ENCODE data around the gene SIRT5.
A peak's percentile ranks its signal among the peaks of the same experiment; 100 is the strongest.

SIRT5 gene

DNA sequence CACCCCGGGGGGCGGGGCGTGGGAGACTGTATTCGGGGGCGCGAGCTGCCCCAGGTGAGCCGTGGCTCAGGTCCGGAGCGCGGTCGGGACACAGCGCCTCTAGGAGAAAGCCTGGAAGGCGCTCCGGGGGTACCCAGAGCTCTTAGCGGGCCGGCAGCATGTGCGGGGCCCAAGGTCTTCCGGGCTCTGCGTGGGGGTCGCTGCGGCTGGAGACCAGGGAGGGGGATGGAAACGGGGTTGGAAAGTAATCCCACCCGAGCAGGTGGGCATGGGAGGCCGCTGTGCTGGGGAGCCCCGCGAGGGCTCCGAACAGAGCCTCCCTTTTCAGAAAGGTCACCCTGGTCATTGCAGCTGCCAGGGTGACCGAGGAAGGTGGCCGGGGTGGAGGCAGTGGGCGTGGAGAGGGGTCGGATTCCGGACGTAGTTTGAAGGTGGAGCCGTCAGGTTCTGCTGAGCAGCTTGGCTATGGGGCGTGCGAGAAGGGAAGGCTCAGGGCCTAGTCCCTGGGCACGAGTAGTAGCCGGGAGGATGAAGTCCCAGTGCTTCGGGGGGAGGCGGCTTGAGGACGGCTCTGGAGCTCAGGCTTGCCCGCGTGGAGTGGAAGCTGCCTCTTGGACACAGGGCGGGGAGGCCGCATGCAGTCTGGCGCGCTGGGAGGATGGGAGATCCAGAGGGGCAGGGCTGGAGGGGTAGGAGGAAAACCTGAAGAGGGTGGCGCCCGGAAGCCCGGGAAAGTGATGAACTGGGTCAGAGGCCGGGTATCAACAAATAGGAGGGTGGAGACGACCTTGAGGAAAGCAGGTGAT, at the start of gene SIRT5:
Gene SIRT5 (plus strand): TSS at position 31 of the 806 bp plus-strand sequence. CDS start 9,510 bp downstream, outside the sequence.
- peak; percentile 74 for DNase-seq

DNA sequence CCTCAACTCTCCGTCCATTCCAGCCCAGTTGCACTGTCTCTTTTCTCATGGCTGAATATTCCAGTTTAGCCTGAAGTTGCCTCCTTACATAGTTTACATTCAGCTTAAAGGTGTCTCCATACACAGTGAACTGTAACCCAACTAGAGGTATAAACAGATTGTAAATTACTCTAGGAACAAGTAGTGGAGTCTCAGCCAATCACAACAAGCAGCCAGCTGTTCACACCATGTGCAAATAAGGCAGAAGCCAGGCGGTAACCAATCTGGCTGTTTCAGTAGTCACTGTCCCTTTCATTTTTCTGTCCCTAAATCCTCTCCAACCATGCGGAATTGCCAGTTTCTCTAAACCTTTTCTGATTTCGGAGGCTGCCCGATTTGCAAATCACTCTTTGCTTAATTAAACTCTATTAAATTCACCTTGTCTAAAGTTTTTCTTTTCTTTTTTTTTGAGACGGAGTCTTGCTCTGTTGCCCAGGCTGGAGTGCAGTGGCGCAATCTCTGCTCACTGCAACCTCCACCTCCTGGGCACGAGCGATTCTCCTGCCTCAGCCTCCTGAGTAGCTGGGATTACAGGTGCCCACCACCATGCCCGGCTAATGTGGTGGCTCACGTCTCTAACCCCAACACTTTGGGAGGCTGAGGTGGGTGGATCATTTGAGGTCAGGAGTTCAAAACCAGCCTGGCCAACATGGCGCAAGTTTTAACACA, 49.4 kb upstream of the SIRT5 start:
- no peak for DNase-seq

DNA sequence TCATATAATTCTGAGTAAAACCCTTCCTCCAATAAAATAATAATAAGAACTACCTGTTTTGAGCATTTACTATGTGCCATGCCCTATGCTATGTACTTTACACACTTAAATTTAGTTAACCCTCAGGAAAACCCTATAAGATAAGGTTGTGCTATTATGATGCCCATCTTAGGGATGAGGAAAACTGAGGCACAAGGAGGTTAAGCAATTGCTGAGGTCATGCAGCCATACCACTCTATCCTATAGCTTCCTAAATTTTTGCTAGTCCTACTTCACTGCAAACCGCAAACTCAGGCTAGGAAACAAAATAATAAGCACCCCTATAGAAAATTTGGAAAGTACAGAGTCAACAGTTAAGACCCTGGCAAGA, 48.1 kb upstream of the SIRT5 start:
- no peak for DNase-seq

DNA sequence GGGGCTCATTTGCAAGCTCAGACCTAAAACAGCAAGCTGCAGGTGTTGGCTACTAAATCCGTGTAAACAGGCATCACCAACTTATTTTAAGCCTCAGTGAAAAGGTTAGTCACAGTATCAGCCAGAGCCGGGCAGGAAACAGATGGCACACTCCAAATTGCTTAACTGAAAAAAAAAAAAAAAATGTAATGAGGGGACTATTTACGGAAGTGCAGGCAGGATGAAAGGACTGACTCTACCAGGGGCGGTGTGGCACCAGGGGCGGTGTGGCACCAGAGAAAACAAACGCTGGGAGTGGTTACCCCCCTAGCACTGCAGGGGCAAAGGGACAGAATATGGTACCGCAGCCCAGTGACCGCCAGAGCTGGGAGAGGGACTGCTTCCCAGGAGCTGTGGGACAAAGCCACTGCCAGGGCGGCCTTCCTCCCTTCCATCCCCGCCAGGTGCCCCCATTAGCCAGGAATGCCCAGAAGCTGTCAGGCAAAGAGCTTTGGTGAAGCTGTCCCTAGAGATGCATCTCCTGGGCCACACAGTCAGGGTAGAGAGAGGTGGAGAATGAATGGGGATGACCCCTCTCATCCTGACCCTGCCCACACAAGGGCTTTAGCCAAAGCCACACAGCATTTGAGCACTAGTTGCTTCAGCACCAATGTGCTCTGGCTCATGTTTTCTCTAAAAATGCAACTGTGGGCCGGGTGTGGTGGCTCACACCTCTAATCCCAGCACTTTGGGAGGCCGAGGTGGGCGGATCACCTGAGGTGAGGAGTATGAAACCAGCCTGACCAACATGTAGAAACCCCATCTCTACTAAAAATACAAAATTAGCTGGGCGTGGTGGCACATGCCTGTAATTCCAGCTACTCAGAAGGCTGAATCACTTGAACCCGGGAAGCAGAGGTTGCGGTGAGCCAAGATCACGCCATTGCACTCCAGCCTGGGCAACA, 47.4 kb upstream of the SIRT5 start:
- DNase-seq = no peak

DNA sequence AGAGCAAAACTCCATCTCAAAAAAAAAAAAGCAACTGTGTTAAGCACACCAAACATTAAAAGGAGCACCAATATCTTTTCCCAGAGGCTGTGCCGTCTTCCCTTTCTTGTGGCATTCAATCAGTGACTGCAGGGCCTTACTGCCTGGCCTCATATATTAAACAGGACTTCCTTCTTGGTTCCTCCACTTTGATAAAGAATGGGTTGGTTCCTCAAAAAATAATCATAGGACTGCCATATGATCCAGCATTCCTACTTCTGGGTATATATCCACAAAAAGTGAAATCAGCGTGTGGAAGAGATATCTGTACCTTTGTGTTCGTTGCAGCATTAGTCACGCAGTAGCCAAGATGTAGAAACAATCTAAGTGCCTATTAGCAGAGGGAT, 46.7 kb upstream of the SIRT5 start:
- no peak for DNase-seq

DNA sequence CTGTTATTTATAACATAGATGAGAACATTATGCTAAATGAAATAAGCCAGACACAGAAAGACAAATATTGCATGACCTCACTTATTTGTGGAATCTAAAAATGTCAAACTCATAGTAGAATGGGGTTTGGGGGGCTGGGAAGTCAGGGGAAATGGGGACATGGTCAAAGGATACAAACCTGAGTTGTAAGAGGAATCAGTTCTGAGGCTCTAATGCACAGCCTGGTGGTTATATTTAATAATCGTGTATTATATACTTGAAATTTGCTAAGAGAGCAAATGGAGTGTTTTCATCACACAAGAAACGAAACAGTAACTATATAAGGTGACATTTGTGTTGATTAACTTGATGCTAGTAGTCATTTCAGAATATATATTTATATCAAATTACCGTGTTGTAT, 46.2 kb upstream of the SIRT5 start:
- no peak for DNase-seq

DNA sequence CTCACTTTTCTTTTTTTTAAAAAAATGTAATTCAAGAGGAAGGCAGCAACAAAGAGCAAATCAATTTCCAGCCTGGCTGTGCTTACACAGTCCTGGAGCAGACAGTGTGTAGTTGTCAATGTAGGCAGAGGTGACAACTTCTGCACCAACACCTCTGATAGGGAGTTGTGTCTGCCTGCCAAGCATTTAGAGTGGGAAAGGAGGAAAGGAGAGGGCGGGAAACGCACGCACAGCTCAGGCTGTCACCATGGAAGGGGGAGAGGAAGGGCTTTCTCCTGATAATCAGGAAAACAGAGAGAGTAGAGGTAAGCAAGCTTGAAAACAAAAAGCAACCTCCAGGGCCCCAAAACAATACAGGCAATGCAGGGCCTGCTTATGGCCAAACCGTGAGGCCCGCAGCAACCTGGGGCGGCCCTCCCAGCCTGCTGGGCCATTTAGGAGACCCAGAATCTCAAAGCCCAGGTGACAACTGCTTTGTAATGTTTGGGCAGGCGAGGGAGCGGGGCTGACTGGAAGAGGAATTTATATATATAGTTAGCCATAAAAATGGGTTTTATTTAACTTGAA, 45.5 kb upstream of the SIRT5 start:
- DNase-seq = no peak

DNA sequence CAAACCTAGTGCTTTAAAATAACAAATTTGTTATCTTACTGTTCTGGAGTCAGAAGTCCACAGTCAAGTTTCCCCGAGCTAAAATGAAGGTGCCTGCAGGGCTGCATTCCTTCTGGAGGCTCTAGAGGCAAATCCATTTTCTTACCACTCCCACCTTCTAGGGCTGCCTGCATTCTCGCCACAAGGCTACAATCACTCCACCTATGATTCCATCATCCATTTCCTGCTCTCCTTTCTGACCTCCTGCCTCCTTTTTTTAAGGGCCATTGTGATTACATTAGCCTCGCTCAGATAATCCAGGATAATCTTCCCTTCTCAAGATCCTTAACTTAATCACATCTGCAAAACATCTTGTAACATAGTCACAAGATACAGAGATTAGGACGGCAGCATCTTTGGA, 42.4 kb upstream of the SIRT5 start:
- no peak for DNase-seq

DNA sequence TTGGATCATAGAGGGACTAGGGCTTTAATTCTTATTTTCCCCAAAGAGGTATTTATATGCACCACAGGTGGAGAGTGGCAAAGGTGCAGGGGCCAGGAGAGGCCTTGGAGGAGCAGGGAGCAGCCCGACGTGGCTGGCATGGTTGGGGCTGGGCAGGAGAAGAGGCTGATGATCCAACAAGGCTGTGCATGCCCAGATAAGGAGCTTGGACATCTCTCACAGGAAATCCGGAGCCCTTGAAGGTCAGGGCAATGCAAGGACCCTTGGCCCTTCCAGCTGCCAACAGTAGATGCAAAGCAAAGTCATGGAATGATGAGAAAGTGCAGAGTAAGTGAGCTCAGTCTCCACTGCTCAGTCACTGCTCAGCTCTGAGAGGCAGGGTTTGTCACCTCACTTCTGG, 39.9 kb upstream of the SIRT5 start:
- DNase-seq = no peak

DNA sequence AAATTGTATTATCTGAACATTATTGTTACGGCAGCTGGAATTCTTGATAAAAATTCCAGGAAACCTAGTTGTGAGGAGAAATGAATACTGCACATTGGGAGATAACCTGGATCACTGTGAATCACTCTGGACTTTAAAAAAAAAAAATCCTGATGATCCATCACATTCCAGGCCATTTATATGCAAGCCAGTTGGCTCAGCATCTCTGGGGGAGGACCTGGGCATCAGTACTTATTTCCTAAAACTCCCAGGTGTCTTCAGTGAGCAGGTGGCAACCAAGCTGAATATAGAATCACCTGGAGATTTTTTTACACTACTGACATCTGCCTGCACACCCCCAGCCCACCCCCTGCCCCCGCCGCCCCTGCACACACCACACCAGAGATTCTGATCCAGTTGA, 39.1 kb upstream of the SIRT5 start:
- DNase-seq = no peak

DNA sequence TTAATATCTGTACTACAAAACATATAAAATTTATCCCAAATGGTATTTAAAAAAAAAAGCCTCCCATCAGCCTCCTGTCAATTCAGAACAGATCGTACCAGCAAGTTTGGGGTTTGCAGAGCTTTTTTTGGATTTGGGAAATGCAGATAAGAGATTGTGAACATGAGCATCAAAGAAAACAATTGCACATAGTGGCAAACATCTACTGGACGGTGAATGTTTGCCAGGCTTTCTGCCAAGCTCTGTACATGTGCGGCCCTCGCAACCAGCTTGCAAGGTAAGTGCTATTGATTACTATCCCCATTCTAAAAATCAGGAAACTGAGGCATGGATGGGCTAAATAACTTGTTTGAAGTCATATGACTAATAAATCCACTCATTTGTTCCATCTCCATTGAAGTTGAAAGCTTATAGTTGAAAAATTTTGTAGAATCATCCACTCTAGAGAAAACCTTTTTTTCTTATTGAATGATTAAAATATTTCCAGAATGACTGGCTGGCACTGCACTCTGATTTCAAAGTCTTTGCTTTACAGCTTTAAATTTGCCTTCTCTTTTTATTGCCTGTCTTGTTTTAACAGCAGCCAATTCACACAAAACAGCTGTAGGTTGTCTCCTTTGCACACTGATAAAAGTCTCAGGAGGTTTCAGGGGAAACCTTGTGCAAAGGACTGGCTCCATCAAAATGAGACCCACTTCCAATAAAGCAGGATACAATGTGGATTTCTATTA, 37.4 kb upstream of the SIRT5 start:
- DNase-seq = no peak

DNA sequence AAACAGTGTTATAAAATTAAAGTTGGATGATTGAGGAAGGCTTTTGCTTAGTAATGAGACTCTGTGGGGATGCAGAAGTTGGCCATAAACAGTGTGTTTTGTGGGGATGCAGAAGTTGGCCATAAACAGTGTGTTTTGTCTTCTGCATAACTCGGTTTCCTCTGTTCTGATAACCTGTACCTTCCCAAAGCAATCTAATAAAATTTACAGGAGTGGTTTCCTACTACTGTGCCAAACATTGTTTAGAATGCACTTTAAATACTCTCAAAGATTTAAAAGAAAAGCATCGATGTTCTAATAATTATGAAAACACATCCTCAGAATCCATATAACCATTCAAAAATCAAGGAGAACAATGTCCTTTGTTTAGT, 36.9 kb upstream of the SIRT5 start:
- no peak for DNase-seq

DNA sequence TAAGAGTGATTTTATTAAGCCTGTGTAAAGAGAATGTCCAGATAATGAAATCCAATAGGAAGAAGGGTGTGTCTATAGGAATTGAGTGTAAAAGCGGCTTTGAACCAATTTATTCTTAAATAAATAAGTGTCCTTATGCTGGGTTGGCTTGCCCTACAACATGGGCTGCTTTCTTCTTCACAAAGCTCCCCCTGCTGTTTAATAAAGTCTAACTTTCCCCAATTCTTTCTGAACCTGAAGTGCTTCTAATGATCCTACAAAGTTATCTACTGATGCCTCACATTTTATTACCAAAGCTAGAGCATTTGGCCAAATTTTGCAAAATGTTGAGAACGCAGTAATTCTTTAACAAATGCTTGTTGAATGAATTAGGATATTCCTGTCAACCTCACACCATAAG, 36.3 kb upstream of the SIRT5 start:
- no peak for DNase-seq

DNA sequence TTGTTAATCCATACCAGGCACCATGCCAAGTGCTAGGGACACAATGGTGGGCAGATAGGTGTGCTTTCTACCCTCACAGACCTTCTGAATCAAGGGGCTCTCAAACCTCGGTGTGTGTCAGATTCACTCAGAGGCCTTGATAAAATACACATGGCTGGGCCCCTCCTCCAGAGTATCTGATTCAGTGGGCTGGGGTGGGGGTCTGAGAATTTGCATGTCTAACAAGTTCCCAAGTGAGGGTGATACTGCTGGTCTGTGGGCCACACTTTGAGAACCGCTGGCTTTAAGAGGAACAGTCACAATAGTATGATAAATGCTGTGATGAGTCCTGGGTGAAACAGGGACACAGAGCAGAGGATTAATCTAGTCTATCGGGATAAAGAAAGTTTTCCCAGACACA, 35.8 kb upstream of the SIRT5 start:
- DNase-seq = no peak

DNA sequence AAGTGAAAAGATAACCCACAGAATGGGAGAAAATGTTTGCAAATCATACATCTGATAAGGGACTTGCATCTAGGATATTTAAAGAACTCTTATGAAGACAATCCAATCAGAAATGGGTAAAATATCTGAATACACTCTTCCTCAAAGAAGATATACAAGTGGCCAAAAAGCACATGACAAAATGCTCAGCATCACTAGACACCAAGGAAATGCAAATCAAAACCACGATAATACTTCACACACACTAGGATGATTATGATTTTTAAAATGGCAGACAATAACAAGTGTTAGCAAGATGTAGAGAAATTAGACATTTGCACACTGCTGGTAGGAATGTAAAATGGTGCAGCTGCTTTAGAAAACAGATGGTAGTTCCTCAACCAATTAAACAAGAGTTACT, 34.8 kb upstream of the SIRT5 start:
- DNase-seq = no peak

DNA sequence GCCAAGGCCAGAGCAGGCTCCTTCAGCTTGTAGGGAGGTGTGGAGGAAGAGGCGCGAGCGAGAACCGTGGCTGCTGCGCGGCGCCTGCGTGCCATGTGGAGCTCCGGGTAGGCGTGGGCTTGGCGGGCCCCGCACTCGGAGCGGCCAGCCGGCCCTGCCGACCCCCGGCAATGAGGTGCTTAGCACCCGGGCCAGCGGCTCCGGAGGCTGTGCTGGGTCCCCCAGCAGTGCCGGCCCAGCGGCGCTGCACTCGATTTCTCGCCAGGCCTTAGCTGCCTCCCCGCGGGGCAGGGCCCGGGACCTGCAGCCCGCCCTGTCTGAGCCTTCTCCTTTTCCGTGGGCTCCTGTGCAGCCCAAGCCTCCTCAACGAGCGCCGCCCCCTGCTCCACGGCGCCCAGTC, 32.9 kb upstream of the SIRT5 start:
- DNase-seq = no peak

DNA sequence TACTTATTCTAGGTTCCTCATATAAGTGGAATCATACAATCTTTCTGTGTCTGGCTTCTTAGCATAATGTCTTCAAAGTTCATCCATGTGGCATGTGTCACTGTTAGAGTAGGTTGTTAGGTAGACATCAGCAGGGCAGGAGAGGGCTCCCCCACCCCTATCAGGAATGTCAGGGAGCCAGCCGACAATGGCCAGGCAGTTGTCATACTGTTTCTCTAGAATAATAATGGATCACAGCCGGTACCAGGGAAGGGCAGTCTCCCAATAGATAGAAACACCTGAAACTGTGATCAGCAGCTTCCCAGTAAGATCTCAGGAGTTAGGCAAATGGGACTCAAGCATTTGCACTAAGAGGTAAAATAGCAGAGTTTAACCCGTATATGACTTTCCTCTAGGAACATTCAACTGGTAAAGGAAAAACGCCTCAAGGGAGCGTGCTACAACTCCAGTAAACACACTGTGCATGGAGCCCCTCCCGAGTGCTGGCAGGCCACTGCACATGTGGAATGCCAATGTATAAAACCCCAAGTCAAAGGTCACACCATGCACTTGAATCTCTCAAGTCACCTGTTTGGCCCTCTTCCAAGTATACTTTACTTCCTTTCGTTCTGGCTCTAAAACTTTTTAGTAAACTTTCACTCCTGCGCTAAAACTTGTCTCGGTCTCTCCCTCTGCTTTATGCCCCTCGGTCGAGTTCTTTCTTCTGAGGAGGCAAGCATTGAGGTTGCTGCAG, 29.8 kb upstream of the SIRT5 start:
- no peak for DNase-seq

DNA sequence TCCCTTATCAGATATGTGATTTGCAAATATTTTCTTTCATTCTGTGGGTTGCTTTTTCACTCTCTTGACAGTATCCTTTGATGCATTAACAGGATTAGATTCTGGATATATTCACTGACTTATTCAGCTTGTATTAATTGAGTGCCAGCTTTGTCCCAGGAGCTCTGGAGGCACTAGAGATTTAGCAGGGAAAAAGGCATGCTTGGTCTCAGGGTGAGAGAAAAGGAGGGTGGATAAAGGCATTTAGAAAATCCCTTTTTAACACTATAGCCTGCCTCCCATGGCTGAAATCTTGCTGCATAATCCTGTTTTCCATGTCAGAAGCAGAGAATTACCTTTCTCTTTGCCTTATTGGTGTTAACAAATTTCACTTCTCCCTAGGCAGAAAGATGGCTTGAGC, 28.5 kb upstream of the SIRT5 start:
- DNase-seq = no peak

DNA sequence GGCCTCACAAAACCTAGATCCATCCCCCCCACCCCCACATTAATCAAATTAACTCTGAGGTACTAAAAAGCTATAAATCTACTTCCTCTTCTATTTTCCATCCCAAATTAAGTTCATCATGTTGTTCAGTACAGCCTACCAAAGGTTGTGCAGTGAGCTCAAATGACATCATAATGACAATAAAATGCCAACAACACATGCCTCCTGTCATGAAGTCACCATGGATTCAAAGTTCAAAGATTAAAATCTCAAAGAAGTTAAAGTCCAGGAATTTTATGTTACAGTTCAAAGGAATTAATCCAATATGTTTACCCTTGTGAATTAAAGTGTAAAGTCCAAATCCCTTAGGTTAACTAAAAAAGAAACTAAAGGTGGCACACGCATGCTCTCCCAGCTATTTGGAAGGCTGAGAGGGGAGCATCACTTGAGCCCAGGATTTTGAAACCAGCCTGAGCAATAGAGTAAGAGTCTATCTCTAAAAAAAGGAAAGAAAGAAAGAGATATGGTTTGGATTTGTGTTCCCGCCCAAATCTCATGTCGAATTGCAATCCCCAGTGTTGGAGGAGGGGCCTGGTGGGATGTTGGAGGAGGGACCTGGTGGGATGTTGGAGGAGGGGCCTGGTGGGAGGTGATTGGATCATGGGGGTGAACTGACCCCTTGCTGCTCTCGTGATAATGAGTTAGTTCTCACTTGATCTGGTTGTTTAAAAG, 25.7 kb upstream of the SIRT5 start:
- DNase-seq = no peak

DNA sequence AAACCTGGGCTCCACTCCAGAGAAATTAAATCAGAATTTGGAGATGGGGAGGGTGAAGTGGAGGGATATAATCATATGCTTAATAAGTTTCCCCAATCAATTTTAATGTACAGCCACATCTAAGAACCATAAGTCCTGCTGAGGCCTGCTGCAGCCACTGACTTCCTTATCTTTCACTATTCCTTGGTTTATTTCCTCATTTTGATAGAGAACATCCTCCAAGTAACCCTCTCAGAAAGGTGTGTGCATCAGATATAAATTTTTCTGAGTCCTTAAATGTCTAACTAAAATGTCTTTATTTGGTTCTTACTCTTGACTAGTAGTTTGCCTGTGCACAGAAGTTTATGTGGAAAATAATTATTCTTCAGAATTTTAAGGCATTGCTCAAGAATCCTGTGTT, 23.7 kb upstream of the SIRT5 start:
- DNase-seq = no peak

DNA sequence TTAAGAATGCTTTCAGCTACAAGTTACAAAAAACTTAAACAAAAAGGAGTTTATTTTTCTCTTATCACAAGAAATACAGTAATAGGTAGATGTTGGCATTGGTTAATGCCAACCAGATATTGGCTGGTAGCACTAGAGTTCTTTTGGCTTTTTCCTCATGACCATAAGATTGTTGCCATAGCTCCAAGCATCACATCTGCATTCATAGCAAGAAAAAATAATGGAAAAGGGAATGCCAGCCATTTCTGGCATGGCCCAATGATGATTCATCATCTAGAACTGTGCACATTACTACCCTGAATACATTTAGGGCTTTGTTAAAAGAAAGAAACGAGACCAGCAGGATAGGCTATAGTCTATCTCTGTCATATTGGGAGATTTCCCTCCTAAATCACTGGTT, 20.8 kb upstream of the SIRT5 start:
- DNase-seq = no peak
